AG09309 (cell line): ENCODE results near the gene CDYL2.

Experiments used
- DNase-seq: peaks from one replicate; pipeline ENCODE4 v3.0.0-alpha.2; 2010; ENCODE audit warnings: low read depth
- H3K4me3 ChIP-seq: 2 replicates; pipeline ENCODE4 v1.5.1; 2011; ENCODE audit warnings: mild to moderate bottlenecking, low read depth, low read length, moderate library complexity; ENCODE audit not compliant: control insufficient read depth
- TF ChIP-seq, protein P1 (sequence below): IDR thresholded peaks from 2 replicates; pipeline ENCODE4 v1.5.1; 2011; ENCODE audit warnings: mild to moderate bottlenecking, low read depth, low read length, inconsistent platforms; ENCODE audit not compliant: insufficient read depth, control insufficient read depth; ENCODE audit errors: missing control alignments

CDYL2 gene

DNA sequence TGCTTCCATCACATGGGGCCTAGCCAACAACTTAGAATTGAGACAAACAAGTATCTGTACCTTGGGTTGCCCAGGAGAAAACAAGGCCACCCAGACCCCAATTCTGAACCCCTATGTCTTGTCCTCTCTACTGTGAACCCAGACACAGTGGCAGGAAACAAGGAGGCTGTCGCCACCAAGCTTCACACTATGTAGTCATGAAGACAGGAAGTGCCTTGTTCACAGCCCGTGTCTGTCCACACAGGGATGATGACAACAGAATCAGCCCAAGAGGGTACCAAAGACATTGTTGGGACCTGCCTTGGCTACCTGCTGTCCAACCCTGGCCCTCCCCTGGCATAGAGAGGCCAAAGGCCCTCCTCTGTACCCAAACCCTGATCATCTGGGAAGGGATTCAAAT, 84.8 kb downstream of the CDYL2 start:
- DNase-seq: no peak
- no peak overlapping the region for H3K4me3 ChIP-seq
- TF ChIP-seq, protein P1, sequence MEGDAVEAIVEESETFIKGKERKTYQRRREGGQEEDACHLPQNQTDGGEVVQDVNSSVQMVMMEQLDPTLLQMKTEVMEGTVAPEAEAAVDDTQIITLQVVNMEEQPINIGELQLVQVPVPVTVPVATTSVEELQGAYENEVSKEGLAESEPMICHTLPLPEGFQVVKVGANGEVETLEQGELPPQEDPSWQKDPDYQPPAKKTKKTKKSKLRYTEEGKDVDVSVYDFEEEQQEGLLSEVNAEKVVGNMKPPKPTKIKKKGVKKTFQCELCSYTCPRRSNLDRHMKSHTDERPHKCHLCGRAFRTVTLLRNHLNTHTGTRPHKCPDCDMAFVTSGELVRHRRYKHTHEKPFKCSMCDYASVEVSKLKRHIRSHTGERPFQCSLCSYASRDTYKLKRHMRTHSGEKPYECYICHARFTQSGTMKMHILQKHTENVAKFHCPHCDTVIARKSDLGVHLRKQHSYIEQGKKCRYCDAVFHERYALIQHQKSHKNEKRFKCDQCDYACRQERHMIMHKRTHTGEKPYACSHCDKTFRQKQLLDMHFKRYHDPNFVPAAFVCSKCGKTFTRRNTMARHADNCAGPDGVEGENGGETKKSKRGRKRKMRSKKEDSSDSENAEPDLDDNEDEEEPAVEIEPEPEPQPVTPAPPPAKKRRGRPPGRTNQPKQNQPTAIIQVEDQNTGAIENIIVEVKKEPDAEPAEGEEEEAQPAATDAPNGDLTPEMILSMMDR: no peak

DNA sequence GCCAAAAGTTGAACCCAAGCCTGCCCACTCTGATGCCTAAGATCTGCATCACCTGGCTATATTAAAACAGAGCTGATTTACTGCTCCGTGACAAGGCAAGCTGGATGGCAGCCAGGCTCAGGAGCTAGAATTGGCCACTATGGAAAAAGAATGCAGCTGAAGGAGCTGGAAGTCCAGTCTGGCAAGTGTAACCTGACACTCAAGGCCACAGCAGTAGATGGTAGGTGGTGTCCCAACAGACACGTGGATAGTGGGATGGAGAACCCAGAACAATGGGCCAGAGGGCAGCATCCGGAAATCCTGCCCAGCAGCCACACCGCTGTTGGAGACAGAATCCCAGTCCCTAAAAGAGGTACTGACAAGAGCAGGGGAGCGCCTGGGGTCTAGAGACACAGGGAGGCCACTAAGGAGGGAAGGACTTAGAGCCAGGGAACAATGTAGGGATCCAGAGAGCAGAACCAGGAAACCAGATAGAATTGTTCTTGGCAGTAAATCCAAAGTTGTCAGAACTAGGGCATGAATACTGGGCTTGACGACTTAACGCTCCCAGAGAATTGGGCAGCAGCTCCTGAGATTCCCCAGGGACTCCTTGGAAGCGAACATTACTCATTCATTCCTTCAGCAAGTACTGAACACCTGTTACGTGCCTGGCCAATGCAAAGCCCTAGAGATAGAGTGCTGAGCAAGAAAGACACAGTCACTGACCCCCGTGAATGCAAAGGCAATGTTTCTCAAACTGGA, 85.7 kb downstream of the CDYL2 start:
- TF ChIP-seq, protein P1: no peak
- no peak for DNase-seq
- no peak overlapping the region for H3K4me3 ChIP-seq

DNA sequence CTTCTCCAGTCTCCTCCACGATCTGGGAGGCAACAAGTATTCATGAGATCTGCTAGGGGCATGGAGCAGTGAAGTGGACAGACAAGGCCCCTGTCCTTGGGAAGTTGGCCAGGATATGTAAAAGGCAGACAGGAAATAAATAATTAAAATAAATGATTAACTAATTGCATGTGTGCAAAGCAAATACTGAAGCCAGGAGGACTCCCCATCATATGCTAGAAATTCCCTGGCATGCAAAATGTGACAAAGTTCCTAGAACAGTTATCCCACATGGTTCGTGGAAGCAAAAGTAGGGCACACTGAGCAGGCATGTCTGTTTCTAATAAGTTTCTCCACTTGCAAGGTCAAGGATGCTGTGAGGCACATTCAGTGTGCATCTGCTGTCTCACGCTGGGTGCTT, 86.8 kb downstream of the CDYL2 start:
- TF ChIP-seq, protein P1: no peak
- no peak overlapping the region for H3K4me3 ChIP-seq
- DNase-seq: no peak

DNA sequence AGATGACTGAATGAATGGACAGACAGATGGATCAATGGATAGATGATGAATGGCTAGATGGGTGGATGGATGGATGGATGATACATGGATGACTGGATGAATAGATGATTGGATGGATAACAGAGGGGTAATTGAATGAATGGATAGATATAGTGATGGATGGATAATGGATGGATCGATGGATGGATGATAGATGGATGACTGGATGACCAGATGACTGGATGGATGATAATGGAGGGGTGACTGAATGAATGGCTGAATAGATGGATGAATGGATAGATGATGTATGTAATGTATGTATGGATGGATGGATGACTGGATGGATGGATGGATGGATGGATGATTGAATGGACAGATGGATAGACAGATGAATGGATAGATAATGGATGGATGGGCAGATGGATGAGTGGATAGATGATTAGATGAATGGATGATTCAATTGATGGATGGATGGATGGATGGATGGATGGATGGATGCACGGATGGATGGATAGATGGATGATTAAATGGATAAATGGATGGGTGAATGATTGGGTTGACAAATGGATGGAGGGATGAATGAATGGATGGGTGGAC, 87.7 kb downstream of the CDYL2 start:
- TF ChIP-seq, protein P1: no peak
- H3K4me3 ChIP-seq: no peak overlapping the region
- DNase-seq: no peak

DNA sequence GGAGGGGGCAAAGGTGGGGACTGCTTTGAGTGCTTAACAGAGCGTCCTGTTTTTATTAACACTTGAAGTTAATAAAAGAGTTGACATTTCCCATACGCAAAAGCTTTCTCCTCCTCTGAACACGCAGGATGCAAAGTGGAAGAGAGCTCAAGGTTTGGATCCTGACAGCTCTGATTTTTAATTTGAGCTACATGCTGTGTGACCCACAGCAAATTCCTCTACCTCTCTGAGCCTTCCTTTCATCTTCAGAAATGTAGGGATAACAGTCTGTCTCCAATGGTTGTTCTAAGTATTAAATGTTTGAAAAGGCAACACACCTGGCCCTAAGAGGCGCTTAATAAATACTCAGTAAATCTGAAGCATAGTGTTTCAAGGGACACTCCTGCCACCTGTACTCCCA, 93.0 kb downstream of the CDYL2 start:
- no peak overlapping the region for H3K4me3 ChIP-seq
- TF ChIP-seq, protein P1: no peak
- no peak for DNase-seq

DNA sequence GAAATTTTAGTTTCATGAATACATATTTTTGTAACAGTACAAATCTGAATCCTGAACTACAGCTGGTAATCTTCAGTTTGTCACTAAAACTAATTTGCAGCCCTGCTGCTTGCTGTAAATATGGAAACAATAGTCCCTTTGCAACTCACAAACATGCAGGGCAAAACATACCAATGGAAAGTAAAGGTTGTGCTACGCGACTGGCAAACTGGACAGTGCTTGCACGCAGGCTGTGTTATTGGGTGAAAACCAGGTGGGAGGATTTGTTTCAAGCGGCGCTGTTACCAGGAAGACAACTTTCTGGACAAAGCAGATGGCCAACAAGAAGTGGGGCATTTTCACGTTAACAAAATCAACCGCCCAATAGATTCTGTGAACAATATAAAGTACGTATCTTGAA, 93.5 kb downstream of the CDYL2 start:
- DNase-seq: no peak
- H3K4me3 ChIP-seq: no peak overlapping the region
- TF ChIP-seq, protein P1: no peak
